ENCODE data around the gene USP12.
"Not testable (repeated sequence)": the region's sequence is repeated elsewhere in the genome, so short reads cannot be mapped to it uniquely, and the experiment has no call there.

USP12 gene, protein sequence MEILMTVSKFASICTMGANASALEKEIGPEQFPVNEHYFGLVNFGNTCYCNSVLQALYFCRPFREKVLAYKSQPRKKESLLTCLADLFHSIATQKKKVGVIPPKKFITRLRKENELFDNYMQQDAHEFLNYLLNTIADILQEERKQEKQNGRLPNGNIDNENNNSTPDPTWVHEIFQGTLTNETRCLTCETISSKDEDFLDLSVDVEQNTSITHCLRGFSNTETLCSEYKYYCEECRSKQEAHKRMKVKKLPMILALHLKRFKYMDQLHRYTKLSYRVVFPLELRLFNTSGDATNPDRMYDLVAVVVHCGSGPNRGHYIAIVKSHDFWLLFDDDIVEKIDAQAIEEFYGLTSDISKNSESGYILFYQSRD

GRCh38 chr13:27171244-27171826 is at the start of gene USP12:
Gene USP12, minus strand, starts transcription at chr13:27171811. Its CDS starts 172 bp downstream, at chr13:27171639.
- DNase-seq (ENCODE audit: low spot score): peak; percentile 13

GRCh38 chr13:27219611-27220010 is 48.0 kb upstream of the USP12 start:
- no peak for DNase-seq (ENCODE audit: low spot score)

- not testable (repeated sequence) for DNase-seq (ENCODE audit: low spot score)
These were observed 47.2 kb upstream of the USP12 start for GRCh38 chr13:27218861-27219260.

DNA sequence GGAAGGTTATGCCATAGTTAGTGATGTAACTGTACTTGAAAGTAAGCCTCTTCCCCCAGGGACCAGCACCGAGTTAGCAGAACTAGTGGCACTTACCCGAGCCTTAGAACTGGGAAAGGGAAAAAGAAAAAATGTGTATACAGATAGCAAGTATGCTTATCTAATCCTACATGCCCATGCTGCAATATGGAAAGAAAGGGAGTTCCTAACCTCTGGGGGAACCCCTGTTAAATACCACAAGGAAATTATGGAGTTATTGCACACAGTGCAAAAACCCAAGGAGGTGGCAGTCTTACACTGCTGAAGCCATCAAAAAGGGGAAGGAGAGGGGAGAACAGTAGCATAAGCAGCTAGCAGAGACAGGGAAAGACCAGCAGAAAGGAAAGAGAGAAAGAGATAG is 46.2 kb upstream of the USP12 start:
- DNase-seq (ENCODE audit: low spot score): not testable (repeated sequence)

GRCh38 chr13:27213386-27213785 is 41.8 kb upstream of the USP12 start:
- DNase-seq (ENCODE audit: low spot score): not testable (repeated sequence)

GRCh38 chr13:27211771-27212364 is 40.3 kb upstream of the USP12 start:
- DNase-seq (ENCODE audit: low spot score): no peak

GRCh38 chr13:27211271-27211670 is 39.7 kb upstream of the USP12 start:
- no peak for DNase-seq (ENCODE audit: low spot score)

DNA sequence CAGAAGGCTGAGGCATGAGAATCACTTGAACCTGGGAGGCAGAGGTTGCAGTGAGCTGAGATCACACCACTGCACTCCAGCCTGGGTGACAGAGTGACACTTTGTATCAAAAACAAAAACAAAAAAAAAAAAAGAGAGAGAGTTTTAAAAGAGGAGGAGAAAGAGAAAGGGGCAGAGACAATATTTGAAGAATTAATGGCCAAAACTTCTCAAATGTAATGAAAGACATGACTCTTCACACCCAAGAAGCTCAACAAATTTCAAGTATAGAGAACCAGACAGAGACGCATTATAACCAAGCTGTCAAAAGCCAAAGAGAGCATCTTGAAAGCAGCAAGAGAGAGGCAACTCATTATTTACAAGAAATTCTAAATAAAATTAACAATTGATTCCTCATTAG is 36.9 kb upstream of the USP12 start:
- DNase-seq (ENCODE audit: low spot score): no peak

DNA sequence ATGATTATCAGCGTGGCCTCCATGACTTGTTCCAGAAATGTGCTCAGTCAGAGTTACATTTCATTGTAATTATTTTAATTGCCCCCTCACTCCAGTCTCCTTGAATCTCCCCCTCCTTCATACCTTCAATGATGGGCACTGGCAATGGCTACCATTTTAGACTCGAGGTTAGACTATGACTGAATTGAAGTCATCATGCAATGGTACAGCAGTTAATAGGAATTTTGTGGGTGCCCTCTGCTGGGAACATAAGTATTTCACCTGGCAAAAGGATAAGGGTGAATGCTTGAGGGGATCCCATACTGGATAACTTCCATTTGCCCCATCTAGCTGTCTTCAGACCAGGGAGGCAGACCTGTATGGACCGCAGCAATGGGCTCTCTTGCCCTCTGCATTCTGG is 32.2 kb upstream of the USP12 start:
- peak; percentile 46 for DNase-seq (ENCODE audit: low spot score)

GRCh38 chr13:27203186-27203585 is 31.6 kb upstream of the USP12 start:
- DNase-seq (ENCODE audit: low spot score): no peak

- DNase-seq (ENCODE audit: low spot score): no peak
These were observed 30.1 kb upstream of the USP12 start for GRCh38 chr13:27201661-27202060.

DNA sequence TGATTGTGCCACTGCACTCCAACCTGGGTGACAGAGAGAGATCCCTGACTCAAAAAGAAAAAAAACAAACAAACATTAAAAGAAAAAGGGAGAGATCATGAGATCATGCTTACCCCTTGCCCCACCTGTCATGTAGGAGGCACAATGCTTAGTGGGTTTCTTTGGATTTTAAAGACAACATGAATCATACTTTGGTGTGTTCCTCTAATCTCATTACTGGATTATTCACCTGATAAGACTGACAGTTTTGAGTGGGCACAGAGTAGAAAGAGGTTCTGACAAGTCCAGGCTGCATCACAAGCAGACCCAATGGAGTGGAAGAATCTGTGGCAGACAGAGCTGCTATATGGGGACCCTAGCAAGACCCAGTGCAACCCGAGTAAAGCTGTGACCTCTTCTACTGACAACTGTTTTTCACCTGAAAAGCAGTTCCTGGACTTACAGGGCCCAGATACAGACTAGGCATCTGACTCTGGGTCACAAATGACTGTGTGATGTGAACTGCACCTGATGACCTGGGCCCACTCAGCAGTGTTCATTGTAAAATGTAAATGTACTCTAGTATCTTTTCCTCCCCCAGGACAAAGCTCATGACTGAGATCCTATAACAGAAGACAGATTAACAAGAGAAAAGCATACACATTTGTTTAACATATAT is 28.9 kb upstream of the USP12 start:
- peak; percentile 9 for DNase-seq (ENCODE audit: low spot score)

DNA sequence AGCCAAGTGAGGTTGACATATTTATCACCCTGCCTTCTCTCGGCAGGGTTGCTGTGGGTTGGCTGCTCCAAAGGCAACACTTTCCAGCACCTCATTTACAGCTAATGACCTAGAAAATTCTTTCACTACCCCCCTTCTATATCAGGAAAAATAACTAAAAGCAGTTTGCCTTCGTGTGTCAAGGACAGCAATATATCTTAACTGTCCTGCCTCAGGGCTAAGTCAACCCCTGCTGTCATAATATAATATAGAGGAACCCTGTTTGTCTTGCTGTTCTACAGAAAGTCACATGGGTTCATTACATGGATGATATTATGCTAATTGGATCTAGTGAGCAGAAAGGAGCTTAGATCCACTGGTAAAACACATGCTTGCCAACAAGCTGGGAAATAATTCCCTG is 28.1 kb upstream of the USP12 start:
- no peak for DNase-seq (ENCODE audit: low spot score)

DNA sequence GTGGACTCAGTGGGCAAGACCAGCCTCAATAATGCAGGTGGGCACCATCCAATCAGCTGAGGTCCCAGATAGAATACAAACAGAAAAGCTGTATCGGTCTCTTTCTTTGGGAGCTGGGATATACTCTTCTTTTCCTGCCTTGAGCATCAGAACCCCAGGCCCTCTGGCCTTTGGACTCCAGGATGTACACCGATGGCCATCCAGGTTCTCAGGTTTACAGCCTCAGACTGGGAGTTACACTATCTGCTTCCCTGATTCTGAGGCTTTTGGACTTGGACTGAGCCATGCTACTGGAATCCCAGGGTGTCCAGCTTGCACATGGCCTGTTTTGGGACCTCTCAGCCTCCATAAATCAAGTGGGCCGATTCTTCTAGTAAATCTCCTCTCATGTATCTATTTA is 27.6 kb upstream of the USP12 start:
- no peak for DNase-seq (ENCODE audit: low spot score)

GRCh38 chr13:27194895-27195764 is 23.5 kb upstream of the USP12 start:
- DNase-seq (ENCODE audit: low spot score): peak; percentile 89

DNA sequence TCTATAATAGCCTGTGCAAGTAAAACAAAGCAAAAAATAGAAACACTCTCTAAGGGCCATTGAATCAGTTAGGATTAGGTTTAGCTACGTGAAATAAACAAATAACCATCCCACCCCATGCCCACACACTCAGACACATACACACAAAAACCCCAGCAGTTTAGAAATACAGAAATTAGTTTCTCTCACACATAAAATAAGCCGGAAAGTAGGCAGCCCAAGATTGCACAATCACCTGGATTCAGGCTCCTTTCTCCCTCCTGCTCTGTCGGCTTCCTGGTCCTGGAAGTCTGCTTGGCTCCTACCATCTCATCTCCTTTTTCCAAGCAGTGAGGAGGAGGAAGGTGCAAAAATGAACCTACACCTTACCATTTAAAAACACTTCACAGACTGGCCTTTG is 22.6 kb upstream of the USP12 start:
- no peak for DNase-seq (ENCODE audit: low spot score)

GRCh38 chr13:27193496-27193895 is 21.9 kb upstream of the USP12 start:
- no peak for DNase-seq (ENCODE audit: low spot score)

DNA sequence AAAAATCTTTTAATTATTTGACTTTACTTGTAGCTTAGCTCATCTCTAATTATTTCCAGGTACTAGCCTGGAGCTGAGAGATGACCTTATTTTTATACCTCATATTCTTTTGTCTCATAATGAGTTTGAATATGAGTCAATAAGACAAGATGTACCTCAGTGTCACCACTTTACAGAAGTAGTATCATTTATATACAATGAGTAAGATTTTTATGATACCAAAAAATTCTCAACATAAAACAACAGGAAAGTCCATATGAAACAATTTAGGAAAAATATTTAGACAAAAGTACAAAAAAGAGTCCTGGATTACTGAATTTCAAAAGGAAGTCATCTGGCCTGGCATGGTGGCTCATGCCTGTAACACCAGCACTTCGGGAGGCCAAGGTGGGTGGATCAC is 21.4 kb upstream of the USP12 start:
- DNase-seq (ENCODE audit: low spot score): no peak

DNA sequence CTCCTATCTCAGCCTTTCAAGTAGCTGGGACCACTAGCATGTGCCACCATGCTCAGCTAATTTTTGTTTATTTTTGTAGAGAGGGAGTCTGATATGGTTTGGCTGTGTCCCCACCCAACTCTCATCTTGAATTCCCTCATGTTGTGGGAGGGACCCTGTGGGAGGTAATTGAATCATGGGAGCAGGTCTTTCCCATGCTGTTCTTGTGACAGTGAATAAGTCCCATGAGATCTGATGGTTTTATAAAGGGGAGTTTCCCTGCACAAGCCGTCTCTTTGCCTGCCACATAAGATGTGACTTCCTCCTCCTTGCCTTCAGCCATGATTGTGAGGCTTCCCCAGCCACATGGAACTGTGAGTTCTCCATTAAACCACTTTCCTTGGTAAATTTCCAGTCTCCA is 20.8 kb upstream of the USP12 start:
- DNase-seq (ENCODE audit: low spot score): not testable (repeated sequence)

DNA sequence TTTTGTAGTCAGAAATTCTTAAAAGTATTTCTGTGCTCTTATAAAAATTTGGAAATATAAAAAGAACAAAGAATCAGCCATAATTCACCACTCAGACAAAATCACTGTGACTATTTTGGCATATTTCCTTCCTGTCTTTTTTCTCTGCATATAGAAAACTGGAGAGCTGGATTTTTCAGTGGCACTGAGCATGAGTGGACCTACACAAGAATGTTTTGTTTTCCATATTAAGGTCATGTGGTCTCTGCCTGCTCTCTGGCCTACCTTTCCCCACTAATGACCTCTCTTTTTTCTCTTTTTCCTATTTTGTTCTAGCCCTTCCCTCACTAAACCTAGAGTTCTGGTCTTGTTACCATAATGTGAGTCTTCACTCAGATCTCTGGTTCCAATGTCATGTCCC is 17.6 kb upstream of the USP12 start:
- DNase-seq (ENCODE audit: low spot score): no peak

DNA sequence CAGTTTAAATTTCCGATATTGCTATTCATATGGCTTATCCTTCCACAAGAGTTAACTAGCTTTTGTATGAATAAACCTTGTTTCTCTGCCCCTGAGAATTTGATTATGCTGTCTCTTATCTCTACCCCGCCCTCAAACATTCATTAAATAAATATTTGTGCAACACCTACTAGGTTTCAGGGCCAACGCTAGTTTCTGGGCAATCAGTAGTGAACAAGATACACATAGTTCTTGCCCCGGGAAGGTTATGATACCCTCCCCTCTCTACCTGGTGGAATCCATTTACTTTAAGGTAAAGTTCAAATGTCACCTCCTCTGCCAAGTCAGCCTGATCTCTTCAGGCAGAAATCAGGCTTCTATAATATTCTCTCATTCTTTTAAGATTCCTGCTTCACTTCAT is 16.6 kb upstream of the USP12 start:
- no peak for DNase-seq (ENCODE audit: low spot score)

DNA sequence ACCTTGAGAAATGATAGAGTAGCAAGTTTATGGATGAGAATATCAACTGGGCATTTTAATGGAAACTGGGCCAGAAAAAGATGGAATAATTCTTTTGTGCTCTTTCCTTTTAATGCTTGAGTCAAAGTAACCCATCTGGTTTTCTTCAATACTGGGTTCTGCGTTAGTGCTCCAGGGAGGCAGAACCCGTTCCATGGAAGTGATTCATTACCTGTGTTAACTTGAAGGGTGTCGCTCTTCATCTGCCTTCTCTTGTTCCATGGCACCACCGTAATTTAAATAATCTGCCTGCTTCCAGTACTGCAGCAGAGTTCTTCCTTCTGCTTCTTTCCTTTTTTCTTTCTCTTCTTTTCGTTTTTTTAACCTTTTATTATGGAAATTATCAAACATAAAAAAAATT is 14.7 kb upstream of the USP12 start:
- no peak for DNase-seq (ENCODE audit: low spot score)
